HPDE6-E6E7 (cell line): ENCODE measurements around the gene GRHPR.
"Not testable (repeated sequence)": the region's sequence is repeated elsewhere in the genome, so short reads cannot be mapped to it uniquely, and the experiment has no call there.

Experiments
- DNase-seq: peaks from one replicate; pipeline ENCODE4 v3.0.0; 2011; ENCODE audit warnings: missing footprints; ENCODE audit errors: extremely low spot score

The GRHPR gene

DNA sequence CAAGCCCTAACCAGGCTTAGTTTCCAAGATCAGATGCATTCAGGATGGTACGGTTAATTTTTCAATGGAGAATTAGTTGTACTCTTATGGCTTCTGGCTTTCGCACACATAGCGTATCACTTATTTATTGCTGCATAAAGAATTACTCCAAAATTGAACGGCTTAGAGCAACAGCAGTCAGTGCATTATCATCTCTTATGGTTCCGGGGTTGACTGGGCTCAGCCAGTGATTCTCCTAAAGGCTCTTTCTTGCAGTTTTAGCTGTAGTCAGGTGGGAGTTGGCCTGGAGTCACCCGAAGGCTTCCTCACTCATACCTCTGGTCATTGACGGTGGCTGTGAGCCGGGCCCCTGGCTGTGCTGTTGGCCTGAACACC is 595 bp upstream of the GRHPR start:
- DNase-seq: no peak

DNA sequence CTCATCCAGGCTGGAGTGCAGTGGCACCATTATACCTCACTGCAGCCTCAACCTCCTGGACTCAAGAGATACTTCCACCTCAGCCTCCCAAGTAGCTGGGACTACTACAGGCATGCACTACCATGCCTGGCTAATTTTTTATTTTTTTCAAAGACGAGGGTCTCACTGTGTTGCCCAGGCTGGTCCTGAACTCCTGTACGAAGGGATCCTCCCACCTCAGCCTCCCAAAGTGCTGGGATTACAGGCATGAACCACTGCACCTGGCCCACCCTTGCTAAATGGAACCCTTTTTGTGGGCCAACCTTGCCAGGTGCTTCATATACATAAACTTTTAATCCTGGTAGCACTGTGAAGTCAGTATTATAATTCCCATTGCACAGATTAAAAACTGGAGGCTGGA is 1.0 kb downstream of the GRHPR start:
- DNase-seq: no peak

- DNase-seq: no peak
These were observed 1.7 kb downstream of the GRHPR start for GRCh38 chr9:37424204-37424685.

DNA sequence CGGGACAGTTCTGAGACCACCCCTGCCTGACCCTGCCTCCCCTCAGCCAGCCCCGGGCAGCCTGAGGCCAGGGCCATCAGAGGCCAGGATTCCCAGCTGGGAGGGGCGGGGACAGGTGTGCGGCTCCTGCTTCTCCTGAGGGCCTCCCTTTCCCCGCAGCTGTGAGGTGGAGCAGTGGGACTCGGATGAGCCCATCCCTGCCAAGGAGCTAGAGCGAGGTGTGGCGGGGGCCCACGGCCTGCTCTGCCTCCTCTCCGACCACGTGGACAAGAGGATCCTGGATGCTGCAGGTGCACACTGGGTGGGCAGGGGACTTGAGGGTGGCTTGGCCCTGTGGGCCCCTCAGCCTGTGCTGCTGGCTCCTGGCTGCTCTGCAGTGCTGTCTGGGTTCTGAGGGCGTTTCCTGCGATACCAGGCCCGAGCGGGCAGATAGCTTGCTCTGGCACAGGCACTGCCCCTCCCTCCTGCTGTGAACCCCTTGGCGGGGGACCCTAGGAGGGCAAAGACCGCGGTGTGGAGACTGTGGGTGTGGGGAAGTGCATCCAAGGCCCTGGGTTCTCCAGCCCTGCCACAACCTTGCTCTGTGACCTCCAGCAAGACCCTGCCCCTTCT is 2.3 kb downstream of the GRHPR start:
- DNase-seq: no peak

DNA sequence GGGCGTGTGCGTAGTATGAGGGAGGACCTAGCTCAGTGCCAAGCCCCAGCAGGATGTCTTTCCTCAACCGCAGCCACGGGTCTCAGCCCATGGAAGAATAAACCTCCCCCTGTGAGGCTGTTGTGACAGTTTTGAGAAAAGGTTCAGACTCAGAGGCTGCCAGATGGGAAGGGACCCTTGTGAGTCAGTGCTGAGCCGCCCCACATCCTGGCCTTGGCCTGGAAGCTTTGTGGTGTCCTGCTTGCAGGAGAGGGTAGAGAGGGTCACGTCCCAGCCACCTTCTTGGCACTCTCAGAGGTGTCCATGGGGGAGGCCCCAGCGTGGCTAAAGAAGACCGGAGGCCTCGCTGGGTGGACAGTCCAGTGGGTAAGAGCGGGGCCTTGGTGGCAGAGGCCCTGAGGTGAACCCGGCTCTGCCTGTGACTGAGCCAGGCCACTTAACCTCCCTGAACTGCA is 2.8 kb downstream of the GRHPR start:
- DNase-seq: no peak

- DNase-seq: not testable (repeated sequence)
These were observed 3.9 kb downstream of the GRHPR start for GRCh38 chr9:37426431-37426830.

- DNase-seq: no peak
These were observed 4.3 kb downstream of the GRHPR start for GRCh38 chr9:37426846-37427245.

GRCh38 chr9:37428345-37428744 is 5.8 kb downstream of the GRHPR start:
- no peak for DNase-seq

- DNase-seq: no peak
These were observed 7.2 kb downstream of the GRHPR start for GRCh38 chr9:37429441-37430285.

- DNase-seq: no peak
These were observed 8.5 kb downstream of the GRHPR start for GRCh38 chr9:37430841-37431597.

GRCh38 chr9:37432020-37432419 is 9.5 kb downstream of the GRHPR start:
- DNase-seq: no peak

DNA sequence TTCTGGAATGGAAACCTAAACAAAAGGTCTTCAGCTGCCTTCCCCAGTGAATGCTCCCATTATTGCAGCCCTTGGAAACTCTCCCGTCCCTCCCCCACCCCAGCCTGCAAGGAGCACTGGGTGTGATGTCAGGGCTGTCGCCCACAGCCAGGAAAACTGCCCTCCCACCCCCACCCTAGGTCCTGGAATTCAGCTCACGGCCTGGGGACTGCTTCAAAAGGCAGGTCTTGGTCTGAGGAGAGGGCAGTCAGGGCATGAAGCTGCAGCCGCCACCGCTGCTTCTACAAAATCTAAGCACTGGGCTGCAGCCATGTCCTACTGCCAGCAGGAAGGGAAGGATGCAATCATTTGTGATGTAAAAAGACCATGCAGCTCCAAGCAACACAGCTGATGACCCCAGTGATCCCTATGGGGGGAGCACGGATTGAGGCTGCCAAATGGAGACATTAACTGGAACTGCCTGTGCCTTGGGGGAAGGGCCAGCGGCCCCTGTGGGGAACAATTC is 11.4 kb downstream of the GRHPR start:
- DNase-seq: no peak

- DNase-seq: no peak
These were observed 14.0 kb downstream of the GRHPR start for GRCh38 chr9:37436540-37436939.

DNA sequence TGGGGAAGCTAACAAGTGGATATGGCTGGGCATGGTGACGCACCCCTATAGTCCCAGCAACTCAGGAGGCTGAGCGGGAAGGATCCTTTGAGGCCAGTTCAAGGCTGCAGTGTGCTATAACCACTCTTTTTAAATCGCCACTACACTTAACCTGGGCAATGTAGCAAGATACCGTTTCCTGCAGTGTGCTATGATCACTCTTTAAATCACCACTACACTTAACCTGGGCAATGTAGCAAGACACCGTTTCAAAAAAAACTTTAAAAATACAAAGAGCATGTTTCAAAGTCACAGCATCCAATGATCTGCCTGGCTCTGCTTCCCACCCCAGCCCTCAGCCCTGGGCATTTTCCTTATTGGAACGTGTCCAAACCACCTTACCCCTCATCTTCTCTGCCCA is 14.5 kb downstream of the GRHPR start:
- no peak for DNase-seq

DNA sequence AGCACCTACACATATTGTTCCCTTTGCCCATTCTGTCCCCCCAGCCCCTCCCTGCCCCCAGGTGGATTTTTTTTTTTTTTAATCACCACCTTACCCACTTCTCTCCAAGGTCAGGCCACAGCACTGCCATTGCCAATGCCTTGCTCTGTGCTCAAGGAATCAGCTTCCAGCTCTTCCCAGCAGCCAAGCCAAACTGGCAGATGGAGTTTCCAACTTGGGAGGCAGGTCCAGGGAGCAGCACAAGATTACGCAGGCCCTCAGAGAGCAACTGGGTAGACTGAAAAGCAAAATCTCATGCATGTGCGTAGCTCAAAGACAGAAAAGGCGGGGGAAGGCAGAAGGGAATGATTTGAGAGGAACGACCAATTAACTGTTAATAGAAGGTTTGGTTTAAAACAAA is 15.1 kb downstream of the GRHPR start:
- DNase-seq: no peak

- DNase-seq: no peak
These were observed 15.9 kb downstream of the GRHPR start for GRCh38 chr9:37438359-37438758.

DNA sequence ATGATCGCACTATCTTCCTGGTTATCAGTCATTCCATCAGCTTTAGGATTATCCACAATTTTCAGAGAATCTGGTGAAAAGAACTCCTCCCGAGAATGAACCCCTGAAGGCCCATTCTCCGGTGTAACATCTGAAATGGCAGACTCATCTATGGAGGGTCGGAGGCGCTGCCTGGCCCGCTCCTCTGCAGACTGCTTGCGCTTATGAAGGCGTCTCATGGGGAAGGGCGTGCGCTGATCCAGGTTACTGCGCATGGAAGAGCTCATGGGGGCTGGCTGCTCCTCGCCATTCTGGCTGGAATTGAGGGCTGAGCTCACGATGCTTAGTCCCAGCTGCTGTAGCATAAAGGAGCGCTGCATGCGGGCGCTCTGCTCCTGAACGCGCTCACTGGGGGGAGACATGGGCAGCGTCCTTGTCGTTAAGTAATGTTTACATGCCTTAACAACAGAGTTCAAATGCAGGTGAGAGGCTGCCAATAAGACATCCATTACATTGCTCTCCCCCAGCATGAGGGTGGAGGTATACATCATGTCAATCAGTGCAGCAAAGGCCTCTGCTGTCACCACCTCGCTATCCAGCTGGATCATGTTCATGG is 19.4 kb downstream of the GRHPR start:
- no peak for DNase-seq

DNA sequence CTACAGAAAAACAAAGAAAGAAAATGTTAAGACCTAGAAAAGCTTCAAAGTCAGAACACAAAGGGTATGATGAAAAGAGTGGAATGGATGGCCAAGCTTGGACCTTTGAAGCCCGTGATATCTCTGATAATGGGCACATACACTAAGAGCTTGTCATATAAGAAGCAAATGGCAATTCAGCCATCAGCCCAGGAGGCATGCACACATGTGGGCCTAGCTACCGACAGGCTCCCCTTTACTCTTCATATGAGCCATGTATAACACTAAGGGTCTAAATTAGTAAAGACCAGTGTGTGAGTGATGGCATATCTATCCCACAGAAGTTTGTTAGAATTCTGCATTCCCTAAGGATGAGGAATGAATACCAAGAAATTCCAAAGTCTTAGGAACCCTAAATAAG is 20.1 kb downstream of the GRHPR start:
- DNase-seq: no peak

DNA sequence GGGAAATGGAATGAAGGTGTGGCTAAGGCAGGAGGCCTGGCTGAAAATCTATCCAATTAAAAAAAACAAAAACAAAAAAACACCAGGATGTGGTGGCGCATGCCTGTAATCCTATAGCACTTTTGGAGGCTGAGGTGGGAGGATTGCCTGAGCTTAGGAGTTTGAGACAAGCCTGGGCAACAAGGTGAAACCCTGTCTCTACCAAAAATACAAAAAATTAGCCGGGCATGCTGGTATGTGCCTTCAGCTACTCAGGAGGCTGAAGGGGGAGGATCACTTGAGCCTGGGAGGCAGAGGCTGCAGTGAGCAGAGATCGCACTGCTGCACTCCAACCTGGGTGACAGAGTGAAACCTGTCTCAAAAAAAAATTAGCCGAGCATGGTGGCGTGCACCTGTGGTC is 21.1 kb downstream of the GRHPR start:
- DNase-seq: no peak

- no peak for DNase-seq
These were observed 22.4 kb downstream of the GRHPR start for GRCh38 chr9:37444890-37445289.

DNA sequence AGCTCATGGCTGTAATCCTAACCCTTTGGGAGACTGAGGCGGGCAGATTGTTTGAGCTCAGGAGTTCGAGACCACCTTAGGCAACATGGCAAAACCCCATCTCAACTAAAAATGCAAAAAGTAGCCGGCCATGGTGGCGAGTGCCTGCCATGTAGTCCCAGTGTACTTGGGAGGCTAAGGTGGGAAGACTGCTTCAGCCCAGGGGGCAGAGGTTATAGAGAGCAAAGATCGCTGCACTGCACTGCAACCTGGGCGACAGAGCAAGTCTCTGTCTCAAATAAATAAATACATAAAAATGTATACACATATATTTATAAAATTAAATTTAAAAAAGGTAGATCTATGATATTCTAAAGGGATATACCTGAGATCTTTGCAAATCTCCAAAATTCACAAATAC is 23.3 kb downstream of the GRHPR start:
- DNase-seq: no peak

- DNase-seq: no peak
These were observed 23.9 kb downstream of the GRHPR start for GRCh38 chr9:37446401-37446800.
